Loucy (cell line): Measurements from ENCODE around the gene PDE2A.

Experiments
- H2AFZ ChIP-seq: fragments of 200-600 bp; sonication (generic); 2 replicates; pipeline ENCODE4 v1.6.0; 2016; ENCODE audit warnings: antibody characterized with exemption, mild to moderate bottlenecking, low read length, moderate library complexity
- H3F3A ChIP-seq: fragments of 200-600 bp; 2 replicates; pipeline ENCODE4 v1.6.0; 2016; ENCODE audit warnings: antibody characterized with exemption, low read depth, mild to moderate bottlenecking
- H3K27me3 ChIP-seq: fragments of 200-600 bp; sonication (generic); 2 replicates; pipeline ENCODE4 v1.6.1; 2014; ENCODE audit warnings: low read length, mild to moderate bottlenecking; ENCODE audit not compliant: insufficient read depth, poor library complexity, severe bottlenecking
- H3K36me3 ChIP-seq: fragments of 200-600 bp; sonication (generic); 2 replicates; pipeline ENCODE4 v1.6.1; 2016; ENCODE audit warnings: low read length; ENCODE audit not compliant: insufficient read depth
- H3K4me1 ChIP-seq: fragments of 200-600 bp; sonication (generic); 2 replicates; pipeline ENCODE4 v1.5.1; 2014; ENCODE audit warnings: low read length, mild to moderate bottlenecking; ENCODE audit not compliant: insufficient read depth, poor library complexity, severe bottlenecking
- H3K4me2 ChIP-seq: fragments of 200-600 bp; sonication (generic); 2 replicates; pipeline ENCODE4 v1.6.0; 2014; ENCODE audit warnings: antibody characterized with exemption, low read length, low read depth, mild to moderate bottlenecking; ENCODE audit not compliant: poor library complexity, severe bottlenecking
- H3K4me3 ChIP-seq: fragments of 200-600 bp; sonication (generic); 2 replicates; pipeline ENCODE4 v1.5.1; 2014; ENCODE audit warnings: low read length, mild to moderate bottlenecking, mixed read lengths; ENCODE audit not compliant: poor library complexity, severe bottlenecking
- H3K79me2 ChIP-seq: fragments of 200-600 bp; sonication (generic); 2 replicates; pipeline ENCODE4 v1.6.1; 2014; ENCODE audit warnings: low read length; ENCODE audit not compliant: insufficient read depth
- H3K9ac ChIP-seq: fragments of 200-600 bp; sonication (generic); 2 replicates; pipeline ENCODE4 v1.6.0; 2014; ENCODE audit warnings: mild to moderate bottlenecking, low read depth, low read length, moderate library complexity; ENCODE audit not compliant: poor library complexity, severe bottlenecking
- H3K9me2 ChIP-seq: fragments of 200-600 bp; sonication (generic); replicated peaks from 2 replicates; pipeline ENCODE4 v1.6.1; 2016; ENCODE audit warnings: low read depth, low read length, mixed read lengths
- H3K9me3 ChIP-seq: fragments of 200-600 bp; sonication (generic); 2 replicates; pipeline ENCODE4 v1.6.1; 2014; ENCODE audit warnings: mild to moderate bottlenecking, antibody characterized with exemption, low read length, low read depth; ENCODE audit not compliant: insufficient read depth
- H4K20me1 ChIP-seq: fragments of 200-600 bp; sonication (generic); 2 replicates; pipeline ENCODE4 v1.6.0; 2014; ENCODE audit warnings: antibody characterized with exemption, low read length, mild to moderate bottlenecking; ENCODE audit not compliant: insufficient read depth, poor library complexity, severe bottlenecking
- EZH2phosphoT487 ChIP-seq: fragments of 200-600 bp; IDR thresholded peaks from 2 replicates; pipeline ENCODE4 v1.6.1; 2018; ENCODE audit warnings: antibody characterized with exemption, mild to moderate bottlenecking, moderate library complexity, borderline replicate concordance
- TF ChIP-seq, protein P1 (sequence below): fragments of 200-600 bp; sonication (generic); conservative IDR thresholded peaks from 2 replicates; pipeline ENCODE4 v1.5.1; 2014; ENCODE audit warnings: mild to moderate bottlenecking, antibody characterized with exemption, low read length

PDE2A gene

DNA sequence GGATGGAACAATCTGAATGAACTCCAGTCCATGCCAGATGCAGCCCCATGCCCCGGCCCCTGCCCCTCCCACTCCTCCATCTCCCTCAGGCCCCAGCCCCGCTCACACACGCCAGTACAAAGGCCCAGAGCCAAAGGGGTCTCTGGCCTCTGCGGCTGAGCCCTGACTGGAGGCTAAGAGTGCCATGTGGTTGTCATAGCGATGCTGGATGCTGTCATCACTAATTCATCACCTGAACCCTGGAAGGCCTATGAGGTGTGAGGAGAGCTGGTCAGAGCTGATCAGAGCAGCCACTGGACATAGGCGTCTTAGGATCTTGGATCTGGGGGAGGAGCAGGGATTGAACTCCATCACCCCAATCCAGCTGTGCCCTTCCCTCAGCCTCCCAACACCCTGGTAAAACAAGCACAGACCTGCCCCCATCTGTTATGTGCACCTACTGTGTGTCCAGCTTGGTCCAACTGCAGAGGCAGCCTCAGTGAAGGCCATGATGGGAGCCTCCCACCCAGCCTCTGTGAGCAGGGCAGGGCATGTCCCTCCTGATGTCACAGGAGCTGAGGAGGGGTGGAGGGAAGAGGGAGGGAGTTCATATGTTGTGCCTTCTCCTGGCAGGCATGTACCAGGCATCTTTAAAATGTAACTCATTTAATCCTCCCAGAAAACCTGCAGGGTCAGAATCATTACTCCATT lies 16.7 kb downstream of the PDE2A start:
- no peak for TF ChIP-seq EZH2phosphoT487
- TF ChIP-seq, protein P1, sequence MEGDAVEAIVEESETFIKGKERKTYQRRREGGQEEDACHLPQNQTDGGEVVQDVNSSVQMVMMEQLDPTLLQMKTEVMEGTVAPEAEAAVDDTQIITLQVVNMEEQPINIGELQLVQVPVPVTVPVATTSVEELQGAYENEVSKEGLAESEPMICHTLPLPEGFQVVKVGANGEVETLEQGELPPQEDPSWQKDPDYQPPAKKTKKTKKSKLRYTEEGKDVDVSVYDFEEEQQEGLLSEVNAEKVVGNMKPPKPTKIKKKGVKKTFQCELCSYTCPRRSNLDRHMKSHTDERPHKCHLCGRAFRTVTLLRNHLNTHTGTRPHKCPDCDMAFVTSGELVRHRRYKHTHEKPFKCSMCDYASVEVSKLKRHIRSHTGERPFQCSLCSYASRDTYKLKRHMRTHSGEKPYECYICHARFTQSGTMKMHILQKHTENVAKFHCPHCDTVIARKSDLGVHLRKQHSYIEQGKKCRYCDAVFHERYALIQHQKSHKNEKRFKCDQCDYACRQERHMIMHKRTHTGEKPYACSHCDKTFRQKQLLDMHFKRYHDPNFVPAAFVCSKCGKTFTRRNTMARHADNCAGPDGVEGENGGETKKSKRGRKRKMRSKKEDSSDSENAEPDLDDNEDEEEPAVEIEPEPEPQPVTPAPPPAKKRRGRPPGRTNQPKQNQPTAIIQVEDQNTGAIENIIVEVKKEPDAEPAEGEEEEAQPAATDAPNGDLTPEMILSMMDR = no peak
- H3K9ac ChIP-seq = no peak overlapping the region
- no peaks in the 10 kb centered on the region for H3K79me2 ChIP-seq
- H3K4me1 ChIP-seq = no peaks in the 10 kb centered on the region
- no peaks in the 10 kb centered on the region for H4K20me1 ChIP-seq
- no peaks in the 10 kb centered on the region for H3K9me3 ChIP-seq
- no peaks in the 10 kb centered on the region for H3K27me3 ChIP-seq
- H3F3A ChIP-seq = no peaks in the 10 kb centered on the region
- no peak overlapping the region for H3K4me3 ChIP-seq
- H3K36me3 ChIP-seq = no peaks in the 10 kb centered on the region
- H3K9me2 ChIP-seq = no peaks in the 10 kb centered on the region
- no peak overlapping the region for H2AFZ ChIP-seq
- H3K4me2 ChIP-seq = no peak overlapping the region

DNA sequence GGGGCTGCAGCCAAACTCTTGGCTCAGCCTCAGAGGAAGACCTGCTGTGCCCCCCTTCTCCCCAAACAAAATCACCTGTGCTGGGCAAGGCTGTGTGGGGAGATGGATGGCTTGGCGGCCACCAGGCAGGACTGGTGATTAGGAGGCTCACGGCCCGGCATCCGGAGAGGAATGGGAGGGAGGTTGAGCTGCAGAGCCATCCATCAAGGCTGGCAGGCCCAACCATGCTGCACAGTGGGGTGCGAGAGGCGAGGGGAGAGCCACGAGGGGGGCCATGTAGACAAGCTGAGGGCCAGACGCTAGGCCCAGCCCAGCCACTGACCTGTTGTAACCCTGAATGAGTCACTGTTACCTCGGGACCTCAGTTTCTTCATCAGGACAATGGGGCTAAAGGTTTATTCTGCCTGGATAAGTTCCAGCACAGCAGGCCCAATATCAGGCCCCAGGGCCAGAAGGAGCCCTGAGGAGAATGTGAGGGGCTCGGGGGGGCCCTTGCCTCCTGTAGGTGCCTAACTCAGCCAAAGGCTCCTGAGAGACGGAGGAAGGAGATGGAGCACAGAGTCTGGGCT lies 18.2 kb downstream of the PDE2A start:
- Histone ChIP-seq H3K9ac (no peak overlapping the region), H3K79me2 (no peaks in the 10 kb centered on the region), H3K4me1 (no peaks in the 10 kb centered on the region), H2AFZ (no peak overlapping the region), H3K27me3 (no peaks in the 10 kb centered on the region), H3K4me3 (no peak overlapping the region), H3K4me2 (no peak overlapping the region), H3K36me3 (no peaks in the 10 kb centered on the region), H3K9me3 (no peaks in the 10 kb centered on the region), H3F3A (no peaks in the 10 kb centered on the region), H4K20me1 (no peaks in the 10 kb centered on the region), H3K9me2 (no peaks in the 10 kb centered on the region)
- TF ChIP-seq EZH2phosphoT487 = no peak
- TF ChIP-seq, protein P1 = no peak

DNA sequence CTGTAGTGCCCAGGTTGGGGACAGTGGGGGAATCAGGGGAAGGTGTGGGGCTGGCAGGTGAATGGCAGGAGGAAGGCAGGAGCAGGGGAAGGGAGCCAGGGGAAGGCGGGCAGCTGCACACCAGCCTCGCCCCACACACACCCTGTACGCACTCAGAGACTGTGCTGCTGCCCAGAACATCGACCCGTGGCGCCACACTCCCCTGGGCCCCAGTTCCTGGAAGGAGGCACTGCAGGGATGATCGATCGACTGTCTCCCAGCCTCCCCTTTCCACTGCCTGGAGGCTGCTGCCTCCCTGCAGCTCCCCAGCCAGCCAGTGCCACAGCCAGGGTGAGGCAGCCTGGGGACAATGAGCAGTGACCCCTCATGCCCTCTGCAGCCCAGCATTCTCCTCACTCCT lies 19.2 kb downstream of the PDE2A start:
- no peaks in the 10 kb centered on the region for H4K20me1 ChIP-seq
- no peaks in the 10 kb centered on the region for H3K9me2 ChIP-seq
- H3K4me2 ChIP-seq = no peak overlapping the region
- no peaks in the 10 kb centered on the region for H3K79me2 ChIP-seq
- H3K36me3 ChIP-seq = no peaks in the 10 kb centered on the region
- H3K9ac ChIP-seq = no peak overlapping the region
- no peaks in the 10 kb centered on the region for H3K9me3 ChIP-seq
- TF ChIP-seq, protein P1 = no peak
- no peak for TF ChIP-seq EZH2phosphoT487
- H3K27me3 ChIP-seq = no peaks in the 10 kb centered on the region
- no peaks in the 10 kb centered on the region for H3K4me1 ChIP-seq
- no peak overlapping the region for H2AFZ ChIP-seq
- no peaks in the 10 kb centered on the region for H3F3A ChIP-seq
- no peak overlapping the region for H3K4me3 ChIP-seq
